Smooth muscle cell (in vitro differentiated cells): ENCODE data around the gene PRKAB1. TPM values are rescaled to one million over a fixed set of nuclear protein-coding genes. Genes with fewer than 3 reads are reported as not detected.

Experiments
- DNase-seq: peaks from one replicate; lab custom pipeline; 2025; ENCODE audit not compliant: unreplicated experiment; lab: John Stamatoyannopoulos, UW
- H2AFZ ChIP-seq: fragments of 200-600 bp; sonication (generic); 2 replicates; pipeline ENCODE4 v1.6.0; 2016; ENCODE audit warnings: antibody characterized with exemption, low read depth, mild to moderate bottlenecking
- H3F3A ChIP-seq: fragments of 200-600 bp; sonication (generic); 2 replicates; pipeline ENCODE4 v1.6.0; 2017; ENCODE audit warnings: antibody characterized with exemption, low read depth
- H3K27ac ChIP-seq: fragments of 200-600 bp; sonication (generic); 2 replicates; pipeline ENCODE4 v1.5.1; 2016; ENCODE audit warnings: low read depth, mild to moderate bottlenecking
- H3K27me3 ChIP-seq: fragments of 200-600 bp; sonication (generic); 2 replicates; pipeline ENCODE4 v1.6.1; 2016; ENCODE audit warnings: low read depth, mild to moderate bottlenecking
- H3K36me3 ChIP-seq: fragments of 200-600 bp; sonication (generic); 2 replicates; pipeline ENCODE4 v1.5.1; 2016; ENCODE audit warnings: low read depth
- H3K4me1 ChIP-seq: fragments of 200-600 bp; sonication (generic); 2 replicates; pipeline ENCODE4 v1.5.1; 2016; ENCODE audit warnings: low read depth
- H3K4me2 ChIP-seq: fragments of 200-600 bp; sonication (generic); 2 replicates; pipeline ENCODE4 v1.6.0; 2016; ENCODE audit warnings: mild to moderate bottlenecking
- H3K4me3 ChIP-seq: fragments of 200-600 bp; sonication (generic); 2 replicates; pipeline ENCODE4 v1.5.1; 2016; ENCODE audit warnings: mild to moderate bottlenecking
- H3K79me2 ChIP-seq: fragments of 200-600 bp; sonication (generic); 2 replicates; pipeline ENCODE4 v1.6.0; 2016; ENCODE audit warnings: low read depth, mild to moderate bottlenecking
- H3K9ac ChIP-seq: fragments of 200-600 bp; sonication (generic); 2 replicates; pipeline ENCODE4 v1.6.0; 2016; ENCODE audit warnings: low read depth
- H3K9me3 ChIP-seq: fragments of 200-600 bp; sonication (generic); replicated peaks from 2 replicates; pipeline ENCODE4 v1.5.1; 2016; ENCODE audit warnings: low read depth
- H4K20me1 ChIP-seq: fragments of 200-600 bp; sonication (generic); 2 replicates; pipeline ENCODE4 v1.6.0; 2016; ENCODE audit warnings: low read depth
- CTCF ChIP-seq: fragments of 200-600 bp; sonication (generic); IDR thresholded peaks from 2 replicates; pipeline ENCODE4 v1.5.1; 2017; ENCODE audit warnings: borderline replicate concordance, mild to moderate bottlenecking, antibody characterized with exemption; ENCODE audit not compliant: insufficient read depth, poor library complexity, severe bottlenecking
- WGBS: methylation state at CpG from one replicate; pipeline ENCODE4 v1.1.7; 2016; ENCODE audit warnings: low lambda C conversion rate; 5-methylcytosine and 5-hydroxymethylcytosine counted together
- polyA plus RNA-seq: library from polyadenylated mRNA; unstranded; fragments of >200 nt; fragmentation: Nextera tagmentation; extraction: Ambion mirVana; gene quantifications from 2 replicates; pipeline ENCODE4 v1.2.1, GENCODE V29; 2016
- total RNA-seq: library from RNA; depleted of rRNA; stranded (reverse); fragments of >200 nt; gene quantifications from 2 replicates; pipeline ENCODE4 v1.2.3, GENCODE V29; 2014

Gene PRKAB1
- total and polyA plus RNA-seq, 2 experiments from 2014 or later: 24.7 to 26.0 TPM

GRCh38 chr12:119630962-119631550, 36.9 kb upstream of the PRKAB1 start:
- Histone ChIP-seq H3K4me1 (no peaks in the 10 kb centered on the region), H3K9me3 (no peaks in the 10 kb centered on the region), H4K20me1 (no peaks in the 10 kb centered on the region), H3K27ac (no peak overlapping the region), H3K79me2 (no peaks in the 10 kb centered on the region), H3F3A (no peaks in the 10 kb centered on the region), H3K27me3 (no peaks in the 10 kb centered on the region), H3K36me3 (no peaks in the 10 kb centered on the region), H2AFZ (no peak overlapping the region), H3K4me3 (no peak overlapping the region), H3K9ac (no peak overlapping the region), H3K4me2 (no peak overlapping the region)
- DNase-seq: no peak
- TF ChIP-seq CTCF: no peak
- WGBS: 92% methylated on average over 1 of the region's 1 CpG

GRCh38 chr12:119631930-119632678, 35.8 kb upstream of the PRKAB1 start:
- H2AFZ ChIP-seq: no peak overlapping the region
- no peak overlapping the region for H3K9ac ChIP-seq
- H3K79me2 ChIP-seq: no peaks in the 10 kb centered on the region
- H3K9me3 ChIP-seq: no peaks in the 10 kb centered on the region
- WGBS: 78% methylated on average over 4 of the region's 4 CpGs
- no peak for DNase-seq
- no peaks in the 10 kb centered on the region for H3F3A ChIP-seq
- H3K4me3 ChIP-seq: no peak overlapping the region
- H3K4me2 ChIP-seq: no peak overlapping the region
- no peak for TF ChIP-seq CTCF
- no peaks in the 10 kb centered on the region for H3K4me1 ChIP-seq
- peaks cover 10% of the 10 kb centered on the region for H3K27me3 ChIP-seq
- no peaks in the 10 kb centered on the region for H4K20me1 ChIP-seq
- H3K27ac ChIP-seq: no peak overlapping the region
- H3K36me3 ChIP-seq: no peaks in the 10 kb centered on the region

GRCh38 chr12:119634743-119635142, 33.2 kb upstream of the PRKAB1 start:
- DNase-seq: no peak
- Histone ChIP-seq H3K9me3 (no peaks in the 10 kb centered on the region), H3K27me3 (peaks cover 10% of the 10 kb centered on the region), H4K20me1 (no peaks in the 10 kb centered on the region), H3F3A (no peaks in the 10 kb centered on the region), H3K4me2 (no peak overlapping the region), H3K27ac (no peak overlapping the region), H3K4me1 (no peaks in the 10 kb centered on the region), H3K9ac (no peak overlapping the region), H2AFZ (no peak overlapping the region), H3K4me3 (no peak overlapping the region), H3K36me3 (no peaks in the 10 kb centered on the region), H3K79me2 (no peaks in the 10 kb centered on the region)
- TF ChIP-seq CTCF: no peak
- 75% methylated on average over 6 of the region's 6 CpGs for WGBS
